22Rv1 (cell line): Measurements from ENCODE around the gene SPINDOC.

Experiments
- ZFX ChIP-seq: fragments of 450-650 bp; IDR thresholded peaks from 2 replicates; pipeline ENCODE4 v1.6.1; 2017; ENCODE audit warnings: antibody characterized with exemption, borderline replicate concordance
- TF ChIP-seq, protein P1 (sequence below): fragments of 450-650 bp; IDR thresholded peaks from 2 replicates; pipeline ENCODE4 v1.5.1; 2017; ENCODE audit warnings: mild to moderate bottlenecking

- TF ChIP-seq, protein P1, sequence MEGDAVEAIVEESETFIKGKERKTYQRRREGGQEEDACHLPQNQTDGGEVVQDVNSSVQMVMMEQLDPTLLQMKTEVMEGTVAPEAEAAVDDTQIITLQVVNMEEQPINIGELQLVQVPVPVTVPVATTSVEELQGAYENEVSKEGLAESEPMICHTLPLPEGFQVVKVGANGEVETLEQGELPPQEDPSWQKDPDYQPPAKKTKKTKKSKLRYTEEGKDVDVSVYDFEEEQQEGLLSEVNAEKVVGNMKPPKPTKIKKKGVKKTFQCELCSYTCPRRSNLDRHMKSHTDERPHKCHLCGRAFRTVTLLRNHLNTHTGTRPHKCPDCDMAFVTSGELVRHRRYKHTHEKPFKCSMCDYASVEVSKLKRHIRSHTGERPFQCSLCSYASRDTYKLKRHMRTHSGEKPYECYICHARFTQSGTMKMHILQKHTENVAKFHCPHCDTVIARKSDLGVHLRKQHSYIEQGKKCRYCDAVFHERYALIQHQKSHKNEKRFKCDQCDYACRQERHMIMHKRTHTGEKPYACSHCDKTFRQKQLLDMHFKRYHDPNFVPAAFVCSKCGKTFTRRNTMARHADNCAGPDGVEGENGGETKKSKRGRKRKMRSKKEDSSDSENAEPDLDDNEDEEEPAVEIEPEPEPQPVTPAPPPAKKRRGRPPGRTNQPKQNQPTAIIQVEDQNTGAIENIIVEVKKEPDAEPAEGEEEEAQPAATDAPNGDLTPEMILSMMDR = no peak
- no peak for TF ChIP-seq ZFX
These were observed 10.4 kb upstream of the SPINDOC start for GRCh38 chr11:63802637-63803414.
